BLaER1 treated with 17β-estradiol and CSF1 and Interleukin-3, amounts not matched to agents 10 nM and 100 nM (cell line): ENCODE results near the gene ADAMTS9.

Experiments
- H3K27ac ChIP-seq, 11 experiments: shearing (Covaris generic); formaldehyde crosslinking; 2 replicates each; pipeline ENCODE4 v1.8.1; 2022
- H3K27me3 ChIP-seq, 11 experiments: shearing (Covaris generic); formaldehyde crosslinking; 2 replicates each; pipeline ENCODE4 v1.8.1; 2022
- H3K36me3 ChIP-seq, 11 experiments: shearing (Covaris generic); formaldehyde crosslinking; 2 replicates each; pipeline ENCODE4 v1.8.1; 2022
- H3K4me1 ChIP-seq, 10 experiments: shearing (Covaris generic); formaldehyde crosslinking; 2 replicates each; pipeline ENCODE4 v1.8.1; 2022
- H3K4me2 ChIP-seq, 11 experiments: shearing (Covaris generic); formaldehyde crosslinking; 2 replicates each; pipeline ENCODE4 v1.8.1; 2022
- H3K4me3 ChIP-seq, 10 experiments: shearing (Covaris generic); formaldehyde crosslinking; 2 replicates each; pipeline ENCODE4 v1.8.1; 2022
- H3K9ac ChIP-seq, 11 experiments: shearing (Covaris generic); formaldehyde crosslinking; 2 replicates each; pipeline ENCODE4 v1.8.1; 2022
- H3K9me3 ChIP-seq, 11 experiments: shearing (Covaris generic); formaldehyde crosslinking; replicated peaks in 1 of 11; 2 replicates each; pipeline ENCODE4 v1.8.1; 2022
- H4K20me1 ChIP-seq, 11 experiments: shearing (Covaris generic); formaldehyde crosslinking; 2 replicates each; pipeline ENCODE4 v1.8.1; 2022
- Cebpa-rat ChIP-seq, 11 experiments: shearing (Covaris generic); IDR thresholded peaks; 2 replicates each; pipeline ENCODE4 v1.8.1; 2022

Gene ADAMTS9

DNA sequence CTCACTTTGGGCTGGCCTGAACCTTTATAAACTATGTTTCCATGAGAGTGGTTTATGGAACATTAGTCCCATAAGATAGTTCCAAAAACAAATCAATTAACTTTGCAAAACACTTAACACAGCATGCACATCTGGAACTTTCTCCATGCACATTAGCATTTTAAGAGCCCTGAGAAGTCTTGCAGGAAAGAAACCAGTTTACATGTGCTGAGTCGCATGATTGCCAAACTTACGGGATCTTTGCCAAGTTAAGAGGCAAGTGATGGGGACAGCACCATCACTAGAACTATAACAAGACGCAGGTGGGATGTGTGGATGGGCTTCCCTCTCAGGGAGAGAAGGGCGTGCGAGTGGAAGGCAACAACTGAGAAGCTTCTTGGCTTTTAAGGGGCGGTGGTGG lies 20.7 kb downstream of the ADAMTS9 start:
- Histone ChIP-seq H3K27me3 (no peaks in the 10 kb centered on the region), H3K27ac (no peak overlapping the region), H4K20me1 (no peaks in the 10 kb centered on the region), H3K4me1 (no peaks in the 10 kb centered on the region), H3K36me3 (no peaks in the 10 kb centered on the region), H3K9ac (no peak overlapping the region), H3K4me3 (no peak overlapping the region), H3K9me3 (peaks cover 3 to 11% (median 8%) of the 10 kb centered on the region in 11 experiments; a peak in 12 of 22 replicates), H3K4me2 (no peak overlapping the region)
- no peak for TF ChIP-seq Cebpa-rat (IDR thresholded peaks at IDR 0.05)

GRCh38 chr3:64666171-64666588 lies 21.6 kb downstream of the ADAMTS9 start:
- Histone ChIP-seq H3K9ac (no peak overlapping the region), H3K4me1 (no peaks in the 10 kb centered on the region), H4K20me1 (no peaks in the 10 kb centered on the region), H3K4me3 (no peak overlapping the region), H3K36me3 (no peaks in the 10 kb centered on the region), H3K27me3 (no peaks in the 10 kb centered on the region), H3K9me3 (peaks cover 4 to 15% (median 10%) of the 10 kb centered on the region in 11 experiments; a peak in 12 of 22 replicates), H3K4me2 (no peak overlapping the region), H3K27ac (no peak overlapping the region)
- TF ChIP-seq Cebpa-rat (IDR thresholded peaks at IDR 0.05) = no peak

GRCh38 chr3:64664397-64664796 lies 23.4 kb downstream of the ADAMTS9 start:
- H3K4me1 ChIP-seq = no peaks in the 10 kb centered on the region
- no peak overlapping the region for H3K9ac ChIP-seq
- no peak for TF ChIP-seq Cebpa-rat (IDR thresholded peaks at IDR 0.05)
- H3K27me3 ChIP-seq = no peaks in the 10 kb centered on the region
- peaks cover 4 to 15% (median 10%) of the 10 kb centered on the region in 11 experiments; a peak in 12 of 22 replicates for H3K9me3 ChIP-seq
- no peak overlapping the region for H3K4me3 ChIP-seq
- no peaks in the 10 kb centered on the region for H3K36me3 ChIP-seq
- no peaks in the 10 kb centered on the region for H4K20me1 ChIP-seq
- H3K4me2 ChIP-seq = no peak overlapping the region
- H3K27ac ChIP-seq = no peak overlapping the region

DNA sequence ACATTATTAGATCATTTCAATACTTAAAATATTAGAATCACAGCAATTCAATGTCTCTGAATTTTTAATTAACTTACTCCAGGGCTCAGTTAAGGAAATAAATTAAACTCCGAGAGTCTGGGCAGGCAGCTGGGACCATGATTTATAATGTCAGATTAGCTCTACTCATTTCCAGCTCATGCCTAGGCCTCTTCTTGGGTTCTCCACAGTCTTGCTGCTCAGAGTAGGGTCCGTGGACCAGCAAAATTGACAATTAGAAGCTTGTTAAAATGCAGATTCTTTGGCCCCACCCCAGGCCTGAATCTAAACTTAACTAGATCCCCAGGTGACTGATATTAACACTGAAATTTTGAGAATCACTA lies 28.2 kb downstream of the ADAMTS9 start:
- Histone ChIP-seq H4K20me1 (no peaks in the 10 kb centered on the region), H3K36me3 (no peaks in the 10 kb centered on the region), H3K4me3 (no peak overlapping the region), H3K27ac (no peak overlapping the region), H3K9me3 (peaks cover 4 to 15% (median 10%) of the 10 kb centered on the region in 11 experiments; a peak in 12 of 22 replicates), H3K4me1 (no peaks in the 10 kb centered on the region), H3K4me2 (no peak overlapping the region), H3K27me3 (no peaks in the 10 kb centered on the region), H3K9ac (no peak overlapping the region)
- TF ChIP-seq Cebpa-rat (IDR thresholded peaks at IDR 0.05) = no peak

- no peaks in the 10 kb centered on the region for H3K36me3 ChIP-seq
- no peak overlapping the region for H3K4me3 ChIP-seq
- no peak overlapping the region for H3K27ac ChIP-seq
- H3K9ac ChIP-seq = no peak overlapping the region
- H3K27me3 ChIP-seq = no peaks in the 10 kb centered on the region
- no peaks in the 10 kb centered on the region for H4K20me1 ChIP-seq
- no peaks in the 10 kb centered on the region for H3K4me1 ChIP-seq
- H3K9me3 ChIP-seq = peaks cover 4 to 13% (median 9%) of the 10 kb centered on the region in 11 experiments; a peak in 11 of 22 replicates
- TF ChIP-seq Cebpa-rat (IDR thresholded peaks at IDR 0.05) = no peak
- H3K4me2 ChIP-seq = no peak overlapping the region
Measured at GRCh38 chr3:64658001-64658400, 29.8 kb downstream of the ADAMTS9 start.

GRCh38 chr3:64656544-64656943 lies 31.3 kb downstream of the ADAMTS9 start:
- Histone ChIP-seq H3K4me1 (no peaks in the 10 kb centered on the region), H3K4me3 (no peak overlapping the region), H3K9ac (no peak overlapping the region), H4K20me1 (no peaks in the 10 kb centered on the region), H3K27me3 (no peaks in the 10 kb centered on the region), H3K9me3 (no peaks in the 10 kb centered on the region), H3K36me3 (no peaks in the 10 kb centered on the region), H3K4me2 (no peak overlapping the region), H3K27ac (no peak overlapping the region)
- TF ChIP-seq Cebpa-rat (IDR thresholded peaks at IDR 0.05) = no peak

DNA sequence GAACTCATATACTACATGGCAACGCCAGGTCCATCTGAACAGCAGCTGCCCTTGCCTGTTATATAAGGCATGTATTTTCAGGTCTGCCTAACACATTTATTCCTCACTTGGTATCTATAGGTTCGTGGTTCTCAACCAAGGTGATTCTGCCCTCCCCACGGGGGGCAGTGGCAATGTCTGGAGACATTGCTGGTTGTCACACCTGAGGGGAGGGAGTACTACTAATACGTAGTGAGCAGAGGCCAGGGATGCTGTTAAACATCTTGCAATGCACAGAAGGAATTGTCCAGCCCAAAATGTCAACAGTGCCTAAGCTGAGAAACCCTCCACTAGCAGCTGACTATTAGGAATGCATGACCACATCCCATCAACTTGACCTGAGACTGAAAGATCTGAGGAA lies 32.6 kb downstream of the ADAMTS9 start:
- no peaks in the 10 kb centered on the region for H3K27me3 ChIP-seq
- H3K4me3 ChIP-seq = no peak overlapping the region
- no peaks in the 10 kb centered on the region for H4K20me1 ChIP-seq
- H3K4me1 ChIP-seq = no peaks in the 10 kb centered on the region
- H3K9ac ChIP-seq = no peak overlapping the region
- no peak for TF ChIP-seq Cebpa-rat (IDR thresholded peaks at IDR 0.05)
- H3K27ac ChIP-seq = no peak overlapping the region
- H3K36me3 ChIP-seq = no peaks in the 10 kb centered on the region
- no peaks in the 10 kb centered on the region for H3K9me3 ChIP-seq
- no peak overlapping the region for H3K4me2 ChIP-seq

DNA sequence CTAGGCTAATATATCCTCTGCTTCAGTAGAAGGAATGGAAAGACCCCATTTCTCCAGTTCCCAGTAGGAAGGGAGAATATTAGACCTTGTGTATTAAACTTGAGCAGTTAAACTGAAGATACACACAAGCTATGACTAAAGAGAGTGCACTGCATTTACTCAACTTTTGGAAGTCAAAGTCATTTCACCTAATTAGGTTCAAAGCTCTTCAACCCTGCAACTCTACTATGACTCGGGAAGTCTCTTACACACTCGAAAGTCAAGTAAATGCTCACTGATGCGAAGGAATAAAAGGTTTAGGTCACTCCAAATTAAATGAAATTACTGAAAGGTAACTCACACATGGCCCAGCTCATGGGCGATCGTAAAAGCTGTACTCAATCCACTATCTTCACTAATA lies 33.8 kb downstream of the ADAMTS9 start:
- no peaks in the 10 kb centered on the region for H3K4me1 ChIP-seq
- H3K27ac ChIP-seq = no peak overlapping the region
- H3K9ac ChIP-seq = no peak overlapping the region
- no peaks in the 10 kb centered on the region for H3K27me3 ChIP-seq
- no peaks in the 10 kb centered on the region for H3K36me3 ChIP-seq
- H3K4me2 ChIP-seq = no peak overlapping the region
- no peak overlapping the region for H3K4me3 ChIP-seq
- H4K20me1 ChIP-seq = no peaks in the 10 kb centered on the region
- no peaks in the 10 kb centered on the region for H3K9me3 ChIP-seq
- no peak for TF ChIP-seq Cebpa-rat (IDR thresholded peaks at IDR 0.05)

- no peaks in the 10 kb centered on the region for H3K4me1 ChIP-seq
- H3K9me3 ChIP-seq = no peaks in the 10 kb centered on the region
- no peak overlapping the region for H3K9ac ChIP-seq
- no peak overlapping the region for H3K27ac ChIP-seq
- no peaks in the 10 kb centered on the region for H4K20me1 ChIP-seq
- no peak overlapping the region for H3K4me3 ChIP-seq
- H3K4me2 ChIP-seq = no peak overlapping the region
- H3K27me3 ChIP-seq = no peaks in the 10 kb centered on the region
- H3K36me3 ChIP-seq = no peaks in the 10 kb centered on the region
- no peak for TF ChIP-seq Cebpa-rat (IDR thresholded peaks at IDR 0.05)
Measured at GRCh38 chr3:64653101-64653500, 34.7 kb downstream of the ADAMTS9 start.

- Histone ChIP-seq H3K27ac (no peak overlapping the region), H3K4me2 (no peak overlapping the region), H3K36me3 (no peaks in the 10 kb centered on the region)
Measured at GRCh38 chr3:64651741-64652241, 36.0 kb downstream of the ADAMTS9 start.

More at GRCh38 chr3:64651741-64652241, 36.0 kb downstream of the ADAMTS9 start:
- Histone ChIP-seq H3K9me3 (no peaks in the 10 kb centered on the region), H3K4me1 (no peaks in the 10 kb centered on the region), H3K4me3 (no peak overlapping the region), H4K20me1 (no peaks in the 10 kb centered on the region), H3K27me3 (no peaks in the 10 kb centered on the region), H3K9ac (no peak overlapping the region)
- no peak for TF ChIP-seq Cebpa-rat (IDR thresholded peaks at IDR 0.05)
